Thoracic aorta (tissue), 2 donors: ENCODE results near the gene ZBTB7C. TPM values are rescaled to one million over a fixed set of nuclear protein-coding genes. Genes with fewer than 3 reads are reported as not detected.

Experiments used
- ATAC-seq: fragments of 150-250 bp; one replicate; pipeline ENCODE4 v1.8.0; 2017; ENCODE audit warnings: low read depth; ENCODE audit not compliant: insufficient number of reproducible peaks, low FRiP score
- DNase-seq: peaks from one replicate; pipeline ENCODE4 v3.0.0-alpha.2; 2020; ENCODE audit warnings: low spot score
- H3K27ac ChIP-seq, 2 donors: fragments of 200-600 bp; sonication (generic); 1 replicate in 1 of 2; 2 replicates in 1 of 2; pipeline ENCODE4 v1.5.1; 2016; ENCODE audit warnings: mild to moderate bottlenecking in 2 of 2, moderate library complexity in 2 of 2
- H3K27me3 ChIP-seq: fragments of 200-600 bp; sonication (generic); replicated peaks from 2 replicates; pipeline ENCODE4 v1.6.0; 2016; ENCODE audit warnings: mild to moderate bottlenecking; ENCODE audit not compliant: insufficient read depth
- H3K36me3 ChIP-seq: fragments of 200-600 bp; sonication (generic); one replicate; pipeline ENCODE4 v1.5.1; 2016
- H3K4me1 ChIP-seq, 2 donors: fragments of 200-600 bp; sonication (generic); 1 replicate in 1 of 2; 2 replicates in 1 of 2; pipeline versions ENCODE4 v1.5.1 to v1.6.0; 2016; ENCODE audit warnings: low read depth in 2 of 2, mild to moderate bottlenecking in 1 of 2; ENCODE audit not compliant: control insufficient read depth in 1 of 2
- H3K4me3 ChIP-seq: fragments of 200-600 bp; sonication (generic); 2 replicates; pipeline ENCODE4 v1.5.1; 2016; ENCODE audit warnings: mild to moderate bottlenecking
- H3K9me3 ChIP-seq: fragments of 200-600 bp; sonication (generic); 2 replicates; pipeline ENCODE4 v1.5.1; 2016
- total RNA-seq, 2 donors: library from RNA; depleted of rRNA; stranded (reverse); fragments of >200 nt; gene quantifications; one replicate each; pipeline versions ENCODE4 v1.1.0 to v1.2.3, GENCODE V29; 2016
- TF ChIP-seq, protein P1 (sequence below): fragments of 200-600 bp; sonication (generic); IDR thresholded peaks from one replicate; pipeline ENCODE4 v1.5.1; 2019; ENCODE audit warnings: antibody characterized with exemption

The ZBTB7C gene
- total RNA-seq, 2 donors from 2014 or later = 9.6 to 10.9 TPM

DNA sequence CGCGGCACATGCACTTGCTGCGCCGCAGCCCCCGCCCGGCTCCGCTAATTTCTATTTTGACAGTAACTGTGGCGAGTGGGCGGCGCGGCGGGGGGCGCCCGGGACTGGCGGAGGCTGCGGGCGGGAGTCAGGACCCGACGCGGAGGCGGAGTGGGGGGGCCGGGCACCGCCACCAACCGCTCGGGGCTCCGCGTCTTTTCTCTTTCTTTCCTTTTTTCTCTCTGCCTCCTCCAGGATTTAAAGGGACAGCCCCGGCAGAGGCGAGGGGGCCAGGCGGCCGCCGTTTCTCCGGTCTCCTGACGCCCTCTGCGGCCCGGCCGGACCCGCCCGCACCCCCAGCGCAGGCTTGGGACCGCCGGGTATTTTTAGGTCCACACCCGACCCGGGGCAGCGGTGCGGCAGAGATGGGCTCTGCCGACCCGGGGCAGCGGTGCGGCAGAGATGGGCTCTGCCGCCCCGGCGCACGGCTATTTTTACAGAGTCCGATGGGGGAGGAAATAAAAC lies 460 bp upstream of the ZBTB7C start:
- Histone ChIP-seq H3K4me1 (peaks cover 10 to 38% of the 10 kb centered on the region in 2 donors), H3K36me3 (no peaks in the 10 kb centered on the region), H3K9me3 (no peaks in the 10 kb centered on the region), H3K4me3 (peak overlapping the region; percentile 97), H3K27me3 (no peaks in the 10 kb centered on the region), H3K27ac (peak overlapping the region; percentile 86 to 92)
- DNase-seq = no peak
- TF ChIP-seq, protein P1, sequence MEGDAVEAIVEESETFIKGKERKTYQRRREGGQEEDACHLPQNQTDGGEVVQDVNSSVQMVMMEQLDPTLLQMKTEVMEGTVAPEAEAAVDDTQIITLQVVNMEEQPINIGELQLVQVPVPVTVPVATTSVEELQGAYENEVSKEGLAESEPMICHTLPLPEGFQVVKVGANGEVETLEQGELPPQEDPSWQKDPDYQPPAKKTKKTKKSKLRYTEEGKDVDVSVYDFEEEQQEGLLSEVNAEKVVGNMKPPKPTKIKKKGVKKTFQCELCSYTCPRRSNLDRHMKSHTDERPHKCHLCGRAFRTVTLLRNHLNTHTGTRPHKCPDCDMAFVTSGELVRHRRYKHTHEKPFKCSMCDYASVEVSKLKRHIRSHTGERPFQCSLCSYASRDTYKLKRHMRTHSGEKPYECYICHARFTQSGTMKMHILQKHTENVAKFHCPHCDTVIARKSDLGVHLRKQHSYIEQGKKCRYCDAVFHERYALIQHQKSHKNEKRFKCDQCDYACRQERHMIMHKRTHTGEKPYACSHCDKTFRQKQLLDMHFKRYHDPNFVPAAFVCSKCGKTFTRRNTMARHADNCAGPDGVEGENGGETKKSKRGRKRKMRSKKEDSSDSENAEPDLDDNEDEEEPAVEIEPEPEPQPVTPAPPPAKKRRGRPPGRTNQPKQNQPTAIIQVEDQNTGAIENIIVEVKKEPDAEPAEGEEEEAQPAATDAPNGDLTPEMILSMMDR = no peak
- no peak for ATAC-seq

DNA sequence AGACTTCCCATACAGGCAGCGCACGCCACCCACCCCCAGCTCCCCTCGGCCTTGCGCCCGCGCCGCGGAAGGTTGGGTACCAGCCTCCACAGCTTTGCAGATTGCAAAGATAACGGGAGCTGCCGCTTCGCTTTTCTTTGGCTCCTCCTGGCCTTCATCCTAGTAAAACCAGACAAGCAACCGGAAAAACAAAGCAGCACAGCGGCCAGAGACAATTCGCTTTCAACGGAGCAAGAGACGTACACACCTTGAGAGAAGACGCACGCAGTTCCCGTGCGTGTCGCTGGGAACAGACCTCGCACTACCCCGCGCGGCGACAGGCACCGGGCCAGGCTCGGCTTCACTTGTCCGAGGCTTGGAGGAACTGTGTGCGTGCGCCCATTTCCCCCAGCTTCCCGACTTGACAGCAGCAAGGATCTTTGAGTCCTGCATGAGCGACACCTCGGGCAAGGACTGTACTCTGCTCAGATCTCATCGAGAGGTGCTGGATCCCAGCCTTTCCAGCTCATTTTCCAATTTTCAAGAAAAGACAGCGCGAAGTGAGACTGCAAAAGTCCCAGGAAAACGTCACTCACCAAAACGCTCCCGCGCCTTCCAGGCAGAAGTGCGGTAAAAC lies 964 bp downstream of the ZBTB7C start:
- peak overlapping the region; percentile 14 to 71 for H3K27ac ChIP-seq

DNA sequence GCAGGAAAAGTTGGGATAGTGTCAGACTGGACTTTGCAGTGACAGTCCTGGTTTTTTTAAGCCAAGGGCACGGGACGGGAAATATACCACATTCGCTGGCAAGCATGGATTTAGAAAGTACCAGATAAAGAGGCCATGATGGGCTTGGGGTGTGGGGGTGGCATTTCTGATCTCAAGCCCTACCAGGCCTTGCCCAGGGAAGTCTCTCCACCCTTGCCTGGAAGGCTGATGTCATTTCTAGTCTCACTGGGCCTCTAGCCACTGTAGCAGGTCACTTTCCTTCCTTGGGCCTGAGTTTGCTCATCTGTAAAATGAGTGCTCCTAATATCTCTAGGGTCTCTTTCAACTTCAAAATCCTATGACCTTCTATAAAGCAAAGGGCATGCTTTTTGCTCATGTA lies 1.8 kb downstream of the ZBTB7C start:
- ATAC-seq (no peak), DNase-seq (no peak)
- no peaks in the 10 kb centered on the region for H3K27me3 ChIP-seq
- no peaks in the 10 kb centered on the region for H3K9me3 ChIP-seq
- H3K27ac ChIP-seq = peak overlapping the region in 1 of 2 donors; percentile 14
- no peaks in the 10 kb centered on the region for H3K36me3 ChIP-seq
- peaks cover 18 to 47% of the 10 kb centered on the region in 2 donors for H3K4me1 ChIP-seq
- peak overlapping the region; percentile 97 for H3K4me3 ChIP-seq
- TF ChIP-seq, protein P1 = no peak

More for the DNA sequence above, 964 bp downstream of the ZBTB7C start:
- no peaks in the 10 kb centered on the region for H3K36me3 ChIP-seq
- H3K27me3 ChIP-seq = no peaks in the 10 kb centered on the region
- H3K4me1 ChIP-seq = peaks cover 14 to 41% of the 10 kb centered on the region in 2 donors
- no peak for ATAC-seq
- H3K4me3 ChIP-seq = peak overlapping the region; percentile 97
- DNase-seq = no peak
- no peaks in the 10 kb centered on the region for H3K9me3 ChIP-seq
- TF ChIP-seq, protein P1 = no peak

DNA sequence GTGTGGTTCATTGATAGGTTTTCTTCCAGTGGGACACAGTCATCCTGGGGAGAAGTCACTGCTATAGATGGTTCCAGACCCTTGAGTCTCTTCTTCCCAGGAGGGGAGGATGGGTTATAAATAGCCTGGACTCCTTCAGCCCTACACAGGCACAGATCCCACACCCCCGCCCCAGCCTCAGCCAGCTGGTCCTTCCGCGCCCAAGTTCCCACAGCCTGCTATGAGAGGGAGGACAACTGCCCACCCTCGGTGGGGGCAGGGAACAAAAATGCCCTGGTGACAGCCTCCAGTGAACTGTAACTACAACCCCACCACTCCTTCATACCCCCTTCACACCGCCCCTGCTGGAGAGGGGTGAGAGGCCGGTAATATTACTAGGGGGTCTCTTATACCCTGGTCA lies 3.2 kb downstream of the ZBTB7C start:
- H3K4me1 ChIP-seq = peaks cover 18 to 47% of the 10 kb centered on the region in 2 donors
- ATAC-seq = no peak
- no peaks in the 10 kb centered on the region for H3K27me3 ChIP-seq
- TF ChIP-seq, protein P1 = no peak
- H3K36me3 ChIP-seq = no peaks in the 10 kb centered on the region
- DNase-seq = no peak
- H3K9me3 ChIP-seq = no peaks in the 10 kb centered on the region
- H3K27ac ChIP-seq = no peak overlapping the region
- H3K4me3 ChIP-seq = no peak overlapping the region

DNA sequence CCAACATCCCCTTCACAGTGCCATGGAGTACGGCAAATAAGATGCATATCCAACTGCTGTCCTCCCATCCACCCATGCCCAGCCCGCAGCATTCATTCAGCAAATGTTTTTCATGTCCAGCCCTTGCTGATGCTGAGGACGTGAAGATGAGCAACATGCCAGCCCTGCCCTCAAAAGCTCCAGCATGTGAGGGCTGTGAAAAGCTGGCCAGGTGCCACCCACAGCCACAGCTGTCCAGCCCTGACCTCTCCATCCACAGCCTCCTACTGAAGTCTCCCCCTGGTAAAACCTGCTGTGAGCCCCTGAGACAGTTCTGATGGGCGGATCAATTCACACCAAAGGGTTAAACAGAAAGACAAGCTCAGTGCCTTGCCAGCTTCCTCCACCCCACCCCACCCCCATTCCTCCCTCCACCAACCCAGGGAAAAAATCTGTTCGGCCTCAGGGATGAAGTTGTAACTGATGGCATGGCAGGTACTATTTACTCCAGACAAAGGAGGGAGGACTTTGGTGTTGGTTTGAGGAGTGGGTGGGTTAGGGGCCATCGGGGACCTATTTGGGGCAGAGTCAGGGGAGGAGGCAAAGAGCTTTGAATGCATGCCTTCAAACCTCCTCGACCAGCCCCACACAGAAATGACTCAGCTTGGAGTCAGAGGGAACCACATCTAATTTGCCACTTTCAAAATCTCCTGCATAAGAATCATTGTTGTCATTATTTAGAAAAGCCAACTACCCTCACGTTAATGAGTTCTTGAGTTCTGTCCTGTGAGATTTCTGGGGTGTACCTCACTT lies 4.3 kb downstream of the ZBTB7C start:
- H3K36me3 ChIP-seq = no peaks in the 10 kb centered on the region
- H3K9me3 ChIP-seq = no peaks in the 10 kb centered on the region
- peaks cover 15 to 43% of the 10 kb centered on the region in 2 donors for H3K4me1 ChIP-seq
- ATAC-seq (no peak), DNase-seq (no peak)
- H3K27me3 ChIP-seq = no peaks in the 10 kb centered on the region
- H3K4me3 ChIP-seq = no peak overlapping the region
- no peak overlapping the region for H3K27ac ChIP-seq
- TF ChIP-seq, protein P1 = no peak
